NCI-H345 treated with DMSO at 0.1 percent for 48 hours (cell line): ENCODE results near the gene NFATC1.
A peak's percentile ranks its signal among the peaks of the same experiment; 100 is the strongest.
"Not testable (repeated sequence)": the region's sequence is repeated elsewhere in the genome, so short reads cannot be mapped to it uniquely, and the experiment has no call there.

Source experiments
- DNase-seq: peaks from one replicate; lab custom pipeline; 2025; ENCODE audit not compliant: unreplicated experiment; lab: John Stamatoyannopoulos, UW

The NFATC1 gene

GRCh38 chr18:79470547-79470946, 74.8 kb downstream of the NFATC1 start:
- no peak for DNase-seq

DNA sequence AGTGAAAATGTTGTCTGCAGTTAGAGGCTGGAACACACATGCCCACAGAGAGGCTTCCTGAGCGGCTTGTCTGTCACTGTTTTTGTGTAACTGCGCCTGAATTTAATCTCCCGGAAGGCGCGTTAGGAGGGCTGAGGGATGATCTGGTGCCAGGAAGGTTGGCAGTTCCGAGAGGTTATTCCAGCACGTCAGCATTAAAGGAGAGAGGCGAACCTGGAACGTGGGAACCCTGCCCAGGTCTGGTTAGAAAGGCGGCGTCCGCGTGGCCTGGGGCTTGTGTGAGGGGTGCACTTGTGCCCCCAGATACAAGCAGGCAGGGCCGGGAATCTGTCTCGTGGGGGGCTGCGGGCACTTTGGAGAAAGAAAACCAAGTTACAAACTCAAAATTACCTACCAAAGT, 75.3 kb downstream of the NFATC1 start:
- DNase-seq: no peak

DNA sequence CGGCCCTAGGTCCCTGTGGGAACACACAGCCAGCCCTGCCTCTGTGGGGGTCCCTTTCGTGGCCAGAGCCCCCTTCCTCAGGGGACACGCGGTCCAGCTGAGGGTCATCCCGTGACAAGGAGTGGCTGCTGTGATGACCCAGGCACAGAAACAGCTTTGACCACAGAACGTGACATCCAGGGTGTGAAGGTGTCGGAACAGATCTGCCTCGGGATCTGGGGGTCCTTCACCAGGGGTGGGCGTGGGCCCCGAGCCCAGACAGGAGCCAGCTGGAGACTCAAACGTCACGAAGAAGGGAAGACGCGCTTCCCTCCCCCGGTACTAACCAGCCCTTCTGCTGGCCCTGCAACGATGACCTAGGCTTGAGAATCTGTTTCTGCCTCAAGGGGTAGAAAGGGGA, 75.9 kb downstream of the NFATC1 start:
- no peak for DNase-seq

DNA sequence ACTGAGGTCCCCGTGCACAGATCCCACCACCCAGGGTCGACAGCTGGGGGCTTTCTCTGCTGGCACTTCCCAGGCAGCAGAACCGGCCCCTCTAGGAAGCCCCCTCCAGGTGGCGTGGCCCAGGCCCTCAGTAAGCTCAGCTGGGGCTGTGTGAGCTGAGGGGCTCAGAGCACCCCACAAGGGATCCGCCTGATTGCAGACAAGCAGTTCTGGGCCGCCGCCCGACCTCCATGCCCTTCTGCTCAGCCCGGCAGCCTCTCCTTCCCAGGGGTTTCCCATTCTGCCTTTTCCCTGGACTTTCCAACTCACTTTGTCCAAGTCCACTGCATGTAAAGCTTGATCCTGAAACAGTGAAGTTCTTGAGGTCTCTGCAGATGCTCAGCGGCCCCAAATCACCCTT, 76.4 kb downstream of the NFATC1 start:
- DNase-seq: no peak

GRCh38 chr18:79472946-79473345, 77.2 kb downstream of the NFATC1 start:
- DNase-seq: no peak

DNA sequence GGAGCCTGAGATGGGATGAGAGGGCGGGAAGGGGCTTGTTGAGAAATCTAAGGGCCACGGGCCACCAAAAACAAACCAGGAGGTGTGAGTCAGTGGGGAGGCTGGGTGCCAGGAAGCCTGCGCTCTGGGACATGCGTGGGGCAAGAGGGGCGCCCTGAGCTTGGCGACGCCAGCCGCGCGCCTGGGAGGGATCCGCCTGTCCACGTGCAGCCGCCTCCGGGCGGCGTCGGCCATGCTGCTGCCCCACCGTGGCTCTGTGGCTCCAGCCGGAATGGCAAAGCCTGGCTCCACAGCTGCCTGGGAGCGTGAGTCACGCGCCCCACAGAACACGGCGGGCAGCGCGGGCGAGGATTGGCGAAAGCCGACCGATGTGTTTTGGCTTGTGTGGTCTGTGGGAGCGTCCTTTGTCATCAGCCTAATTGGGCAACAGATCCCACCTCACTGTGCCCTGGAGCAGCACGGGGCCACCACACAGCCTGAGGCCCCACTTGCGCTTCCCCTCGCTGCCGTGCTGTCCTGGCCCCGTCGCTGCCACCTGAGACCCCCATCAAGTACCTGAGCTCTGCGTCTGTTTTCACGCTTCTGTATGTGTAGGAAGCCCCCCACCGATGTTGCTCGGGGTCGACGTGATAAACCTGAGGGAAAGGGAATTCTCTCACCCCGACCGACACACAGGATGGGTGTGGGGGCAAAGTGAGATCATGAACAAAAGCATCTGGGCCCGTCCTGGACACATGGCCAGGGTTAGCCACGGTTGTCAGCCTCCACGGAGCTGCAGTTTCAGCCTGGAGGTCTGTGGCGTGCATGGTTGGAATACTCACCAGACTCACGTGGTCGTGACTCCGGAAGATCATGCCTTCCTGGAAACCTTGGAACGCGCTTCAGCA, 80.5 kb downstream of the NFATC1 start:
- no peak for DNase-seq

GRCh38 chr18:79476918-79477571, 81.3 kb downstream of the NFATC1 start:
- no peak for DNase-seq

- no peak for DNase-seq
Measured at GRCh38 chr18:79477711-79478483, 82.2 kb downstream of the NFATC1 start.

DNA sequence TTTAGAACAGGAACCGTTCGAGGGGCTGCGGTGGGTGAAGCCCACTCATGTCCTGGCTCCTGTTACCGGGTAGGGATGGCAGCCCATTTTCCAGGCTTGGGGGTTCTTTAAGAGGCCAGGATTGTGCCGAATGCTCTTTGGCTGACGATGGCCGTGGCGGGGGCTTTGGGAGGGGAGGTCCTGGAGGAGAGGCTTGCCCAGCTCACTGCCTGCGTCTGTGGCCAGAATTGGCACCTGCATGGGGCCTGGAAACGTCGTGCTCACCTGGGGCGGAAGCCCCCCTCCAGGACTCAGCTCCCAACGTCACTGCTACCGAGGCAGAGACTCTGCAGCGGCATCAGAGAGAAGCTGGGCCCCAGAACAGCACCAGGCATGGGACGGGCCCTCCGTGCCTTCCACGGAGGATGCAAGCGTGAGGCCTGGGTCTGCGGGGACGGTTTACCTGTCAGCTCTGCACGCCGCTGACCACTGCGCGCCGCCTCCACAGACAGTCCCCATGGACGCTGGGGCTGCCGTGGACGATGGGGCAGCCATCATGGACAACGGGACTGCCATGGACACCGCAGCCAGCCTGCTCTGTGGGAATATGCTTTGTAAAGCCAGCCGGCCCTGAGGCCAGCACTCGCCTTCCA, 82.9 kb downstream of the NFATC1 start:
- no peak for DNase-seq

DNA sequence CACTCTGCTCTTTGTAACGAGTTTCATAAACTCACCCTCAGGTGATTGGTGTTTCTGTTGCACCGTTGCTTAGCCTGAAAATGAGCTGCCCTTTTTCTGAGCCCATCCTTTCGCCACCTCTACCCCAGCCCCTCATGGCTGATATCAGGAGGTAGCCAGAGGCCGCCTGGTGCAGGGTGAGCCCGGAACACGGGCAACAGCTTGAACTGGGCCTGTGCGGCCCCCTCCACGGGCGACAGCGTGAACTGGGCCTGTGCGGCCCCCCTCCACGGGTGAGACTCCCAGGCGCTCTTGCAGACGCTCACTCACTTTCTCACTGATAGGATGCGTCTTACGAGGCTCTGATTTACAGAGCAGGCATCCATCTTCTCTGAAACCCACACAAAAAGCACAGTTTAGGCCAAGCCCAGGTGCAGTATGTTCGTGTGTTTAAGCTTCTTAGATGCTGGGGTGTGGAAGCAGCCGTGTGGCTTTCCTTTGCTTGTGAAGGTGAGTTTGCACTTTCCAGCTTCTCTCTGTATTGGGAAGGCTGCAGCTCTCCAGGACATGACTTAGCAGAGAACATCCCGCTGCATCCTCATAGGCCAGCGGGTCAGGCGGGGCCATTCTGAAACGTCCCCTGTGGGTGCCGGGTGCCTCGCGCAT, 83.5 kb downstream of the NFATC1 start:
- no peak for DNase-seq

- no peak for DNase-seq
Measured at GRCh38 chr18:79479761-79480161, 84.0 kb downstream of the NFATC1 start.

DNA sequence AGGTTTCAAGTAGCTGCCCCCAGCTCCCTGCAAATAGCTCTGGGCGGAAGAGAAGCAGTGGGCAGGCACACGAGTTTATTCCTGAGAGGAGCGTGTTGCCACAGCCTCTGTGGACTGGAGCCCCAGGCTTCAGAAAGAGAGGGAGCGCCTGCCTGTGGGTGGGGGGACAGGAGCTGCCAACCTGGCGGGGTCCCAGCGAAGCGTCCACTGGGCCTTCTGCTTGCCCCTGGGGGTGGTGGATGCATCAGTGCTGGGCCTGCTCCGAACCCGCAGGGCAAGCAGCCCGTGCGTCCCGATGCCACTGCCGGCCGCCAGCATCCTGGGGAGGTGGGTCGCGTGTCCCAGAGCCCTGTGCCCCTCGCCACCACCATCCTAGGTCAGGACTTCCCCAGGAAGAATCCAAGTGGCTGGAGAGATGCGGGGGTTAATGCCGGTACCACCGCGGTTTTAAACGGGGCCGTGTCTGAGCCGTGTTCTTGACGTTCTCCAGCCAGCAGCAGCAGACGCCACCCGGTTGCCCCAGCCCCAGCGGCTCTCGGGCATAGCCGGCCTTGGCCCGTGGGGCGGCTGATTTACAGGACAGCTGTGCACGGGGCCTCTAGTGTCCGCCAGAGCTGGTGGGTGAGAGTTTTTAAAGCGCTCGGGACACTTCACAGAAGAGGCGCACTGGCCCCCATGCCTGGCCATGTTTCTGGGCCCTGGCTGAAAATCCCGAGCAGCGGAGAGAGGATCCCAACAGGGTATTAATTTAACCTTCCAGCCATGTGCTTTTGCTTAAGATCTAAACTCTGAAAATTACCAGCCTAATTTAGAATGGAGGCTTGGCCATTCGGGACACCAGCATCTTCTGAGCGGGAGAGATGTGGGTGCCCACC, 84.7 kb downstream of the NFATC1 start:
- no peak for DNase-seq

- no peak for DNase-seq
Measured at GRCh38 chr18:79481046-79481790, 85.5 kb downstream of the NFATC1 start.

DNA sequence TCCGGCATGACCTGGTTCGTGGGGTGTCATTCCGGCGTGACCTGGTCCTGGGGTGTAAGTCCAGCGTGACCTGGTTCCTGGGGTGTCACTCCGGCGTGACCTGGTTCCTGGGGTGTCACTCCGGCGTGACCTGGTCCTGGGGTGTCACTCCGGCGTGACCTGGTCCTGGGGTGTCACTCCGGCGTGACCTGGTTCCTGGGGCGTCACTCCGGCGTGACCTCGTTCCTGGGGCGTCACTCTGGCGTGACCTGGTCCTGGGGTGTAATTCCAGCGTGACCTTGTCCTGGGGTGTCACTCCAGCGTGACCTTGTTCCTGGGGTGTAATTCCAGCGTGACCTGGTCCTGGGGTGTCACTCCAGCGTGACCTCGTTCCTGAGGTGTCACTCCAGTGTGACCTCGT, 87.7 kb downstream of the NFATC1 start:
- not testable (repeated sequence) for DNase-seq

- DNase-seq: no peak
Measured at GRCh38 chr18:79483971-79484491, 88.3 kb downstream of the NFATC1 start.

- DNase-seq: peak; percentile 7
Measured at GRCh38 chr18:79484661-79485621, 89.2 kb downstream of the NFATC1 start.

GRCh38 chr18:79485788-79486355, 90.1 kb downstream of the NFATC1 start:
- DNase-seq: no peak
